ENCODE results near the gene C12orf56. TPM values are rescaled to one million over a fixed set of nuclear protein-coding genes. Genes with fewer than 3 reads are reported as not detected.
A peak's percentile ranks its signal among the peaks of the same experiment; 100 is the strongest.
"Not testable (repeated sequence)": the region's sequence is repeated elsewhere in the genome, so short reads cannot be mapped to it uniquely, and the experiment has no call there.

The C12orf56 gene
- total RNA-seq, 1 donor from 2014 or later = not detected

- no peak for DNase-seq (ENCODE audit: low read depth in 2 of 2)
Measured at GRCh38 chr12:64387197-64387816, 3.3 kb downstream of the C12orf56 start.

GRCh38 chr12:64385468-64385867, 5.1 kb downstream of the C12orf56 start:
- DNase-seq (ENCODE audit: low read depth in 2 of 2) = peak in 1 of 2 donors; percentile 36

DNA sequence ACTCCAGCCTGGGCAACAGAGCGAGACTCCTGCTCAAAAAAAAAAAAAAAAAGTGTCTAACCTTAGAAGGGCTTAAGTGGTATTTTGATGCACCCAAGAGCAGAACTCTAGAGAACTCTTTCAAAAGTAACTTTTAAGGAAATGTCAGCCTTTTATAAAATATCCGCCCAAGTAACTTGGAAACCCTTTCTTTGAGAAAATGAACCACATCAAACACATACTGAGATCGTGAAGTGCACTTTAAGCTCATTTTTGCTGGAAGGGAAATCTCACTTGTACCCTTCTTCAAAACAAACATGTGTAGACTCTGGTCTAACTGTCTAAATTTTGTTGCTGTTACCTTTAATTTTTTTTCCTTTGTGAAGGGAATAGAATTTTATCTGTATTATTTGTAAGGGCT, 5.5 kb downstream of the C12orf56 start:
- DNase-seq (ENCODE audit: low read depth in 2 of 2) = no peak

- no peak for DNase-seq (ENCODE audit: low read depth in 2 of 2)
Measured at GRCh38 chr12:64383675-64384074, 6.9 kb downstream of the C12orf56 start.

DNA sequence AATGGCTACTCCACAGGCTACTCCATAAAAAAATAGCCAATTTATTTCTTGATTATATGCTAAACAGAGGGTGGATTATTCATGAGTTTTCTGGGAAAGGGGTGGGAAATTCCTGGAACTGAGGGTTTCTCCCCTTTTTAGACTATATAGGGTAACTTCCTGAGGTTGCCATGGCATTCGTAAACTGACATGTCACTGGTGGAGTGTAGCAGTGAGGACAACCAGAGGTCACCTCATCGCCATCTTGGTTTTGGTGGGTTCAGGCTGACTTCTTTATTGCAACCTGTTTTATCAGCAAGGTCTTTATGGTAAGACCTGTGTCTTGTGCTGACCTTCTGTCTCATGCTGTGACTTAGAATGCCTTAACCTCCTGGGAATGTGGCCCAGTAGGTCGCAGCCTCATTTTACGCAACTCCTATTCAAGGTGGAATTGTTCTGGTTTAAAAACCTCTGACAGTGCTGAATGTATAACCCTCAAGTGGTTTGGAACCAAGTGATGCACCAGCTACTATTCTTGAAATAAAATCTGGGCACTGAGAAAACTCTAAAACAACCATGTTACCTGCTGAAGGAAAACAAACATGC, 27.7 kb downstream of the C12orf56 start:
- no peak for DNase-seq (ENCODE audit: low read depth in 2 of 2)

DNA sequence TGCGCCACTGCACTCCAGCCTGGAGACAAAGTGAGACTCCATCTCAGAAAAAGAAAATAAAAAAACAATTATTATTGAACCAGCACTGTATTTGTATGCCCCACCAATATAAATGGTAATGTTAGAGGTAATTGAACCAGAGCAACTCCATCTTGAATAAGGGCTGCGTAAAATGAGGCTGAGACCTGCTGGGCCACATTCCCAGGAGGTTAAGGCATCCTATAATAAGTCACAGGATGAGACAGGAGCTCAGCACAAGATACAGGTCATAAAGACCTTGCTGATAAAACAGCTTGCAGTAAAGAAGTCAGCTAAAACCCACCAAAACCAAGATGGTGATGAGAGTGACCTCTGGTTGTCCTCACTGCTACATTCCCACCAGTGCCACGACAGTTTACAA, 29.4 kb downstream of the C12orf56 start:
- DNase-seq (ENCODE audit: low read depth in 2 of 2) = not testable (repeated sequence)

GRCh38 chr12:64356209-64356608, 34.3 kb downstream of the C12orf56 start:
- not testable (repeated sequence) for DNase-seq (ENCODE audit: low read depth in 2 of 2)

DNA sequence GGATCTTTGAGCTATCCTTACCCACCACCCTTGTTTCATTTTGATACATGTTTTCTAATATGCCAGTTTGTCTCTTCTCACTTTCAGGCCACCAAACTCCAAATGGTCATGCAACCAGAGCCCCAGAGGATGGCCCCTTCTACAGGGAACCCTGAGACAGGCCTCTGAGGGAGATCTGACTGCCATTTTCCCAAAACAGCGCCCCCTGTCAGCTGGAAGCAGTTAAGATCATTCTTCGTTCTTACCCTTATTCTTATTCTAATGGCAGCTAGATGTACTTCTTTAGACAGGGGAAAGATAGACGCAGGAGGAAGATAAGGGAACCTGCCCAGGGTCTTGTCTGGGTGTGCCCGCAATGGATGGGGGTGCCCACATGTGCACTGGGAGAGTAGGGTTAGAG, 38.4 kb downstream of the C12orf56 start:
- peak in 1 of 2 donors; percentile 1 for DNase-seq (ENCODE audit: low read depth in 2 of 2)

- DNase-seq (ENCODE audit: low read depth in 2 of 2) = no peak
Measured at GRCh38 chr12:64351265-64351664, 39.3 kb downstream of the C12orf56 start.

- DNase-seq (ENCODE audit: low read depth in 2 of 2) = no peak
Measured at GRCh38 chr12:64347630-64348029, 42.9 kb downstream of the C12orf56 start.

DNA sequence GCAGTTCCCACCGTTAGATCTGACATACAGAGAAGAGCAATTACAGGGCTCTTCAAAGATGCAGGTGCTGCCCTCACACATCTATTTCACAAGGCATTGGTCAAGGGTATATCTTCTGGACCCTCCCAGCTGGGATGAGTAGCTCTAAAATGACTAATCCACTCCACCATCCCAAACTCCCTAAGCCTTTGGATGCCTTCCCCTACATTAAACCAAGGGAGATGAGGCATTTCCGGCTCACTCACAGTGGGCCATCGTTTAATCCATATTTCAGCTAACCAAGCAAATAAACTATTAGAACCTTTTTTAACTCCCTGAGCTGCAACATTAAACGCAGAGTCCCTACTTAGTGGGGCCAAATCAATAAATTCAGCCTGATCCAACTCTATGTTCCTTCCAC, 45.9 kb downstream of the C12orf56 start:
- peak in 1 of 2 donors; percentile 14 for DNase-seq (ENCODE audit: low read depth in 2 of 2)

- DNase-seq (ENCODE audit: low read depth in 2 of 2) = not testable (repeated sequence)
Measured at GRCh38 chr12:64340546-64340945, 50.0 kb downstream of the C12orf56 start.

DNA sequence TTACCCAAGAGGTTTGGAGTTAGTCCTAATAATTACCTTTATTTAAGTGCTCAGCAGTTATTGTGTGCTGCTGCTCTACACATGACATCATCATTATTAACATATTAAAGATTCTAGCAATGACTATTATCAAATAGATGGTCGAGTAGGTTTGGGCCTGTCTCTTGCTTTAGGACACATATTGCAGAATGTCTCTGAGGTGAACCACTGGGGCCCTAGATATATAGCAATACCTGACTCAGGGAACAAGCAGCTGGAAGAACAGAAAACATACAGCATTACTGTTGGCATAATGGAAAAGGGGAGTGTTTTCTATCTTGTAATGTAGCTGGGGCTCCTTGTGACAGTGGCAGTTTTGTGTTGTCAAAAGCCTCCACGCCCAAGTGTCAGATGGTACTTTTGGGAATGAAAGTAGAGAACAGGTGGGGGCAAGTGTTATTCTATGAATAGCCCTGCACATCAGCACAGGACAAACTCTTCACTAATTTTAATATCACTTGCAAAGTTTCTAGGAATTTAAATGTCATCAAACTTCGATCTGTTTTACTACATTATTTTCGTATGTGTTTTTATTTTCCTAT, 54.6 kb downstream of the C12orf56 start:
- no peak for DNase-seq (ENCODE audit: low read depth in 2 of 2)

DNA sequence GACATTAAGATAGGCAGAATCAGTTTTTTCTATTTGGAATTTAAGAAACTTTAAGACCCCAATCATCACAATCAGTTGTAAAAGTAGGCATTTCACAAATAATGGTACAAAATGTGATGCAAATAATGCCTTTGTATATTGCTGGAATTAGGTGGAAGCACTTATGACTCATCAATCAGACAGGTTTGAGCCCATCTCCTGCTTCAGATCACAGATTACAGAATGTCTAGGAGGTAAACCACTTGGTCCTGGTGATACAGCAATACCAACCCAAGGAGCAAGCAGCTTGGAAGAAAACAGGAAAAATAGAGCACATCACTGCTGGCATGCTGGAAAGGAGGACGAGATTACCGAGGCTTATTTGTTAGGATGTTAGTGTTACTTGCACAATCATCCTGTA, 57.6 kb downstream of the C12orf56 start:
- DNase-seq (ENCODE audit: low read depth in 2 of 2) = no peak

GRCh38 chr12:64332296-64332695, 58.3 kb downstream of the C12orf56 start:
- no peak for DNase-seq (ENCODE audit: low read depth in 2 of 2)

GRCh38 chr12:64329031-64329710, 61.4 kb downstream of the C12orf56 start:
- not testable (repeated sequence) for DNase-seq (ENCODE audit: low read depth in 2 of 2)

DNA sequence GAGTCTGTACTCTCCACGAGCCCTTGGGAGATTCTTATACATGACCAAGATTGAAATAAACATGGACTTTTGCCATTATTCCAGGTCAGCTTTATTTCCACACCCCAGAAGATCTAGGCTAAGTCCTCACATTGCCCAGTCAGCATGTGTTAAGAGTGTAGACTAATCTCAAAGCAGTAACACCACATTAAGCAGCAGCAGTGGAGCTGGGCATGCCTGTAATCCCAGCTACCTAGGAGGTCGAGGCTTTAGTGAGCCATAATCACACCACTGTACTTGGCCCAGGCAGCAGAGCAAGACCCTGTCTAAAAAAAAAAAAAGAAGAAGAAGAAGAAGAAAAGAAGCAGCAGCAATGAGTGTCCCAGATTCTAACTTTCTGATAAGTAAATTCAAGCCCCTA, 65.5 kb downstream of the C12orf56 start:
- DNase-seq (ENCODE audit: low read depth in 2 of 2) = no peak

DNA sequence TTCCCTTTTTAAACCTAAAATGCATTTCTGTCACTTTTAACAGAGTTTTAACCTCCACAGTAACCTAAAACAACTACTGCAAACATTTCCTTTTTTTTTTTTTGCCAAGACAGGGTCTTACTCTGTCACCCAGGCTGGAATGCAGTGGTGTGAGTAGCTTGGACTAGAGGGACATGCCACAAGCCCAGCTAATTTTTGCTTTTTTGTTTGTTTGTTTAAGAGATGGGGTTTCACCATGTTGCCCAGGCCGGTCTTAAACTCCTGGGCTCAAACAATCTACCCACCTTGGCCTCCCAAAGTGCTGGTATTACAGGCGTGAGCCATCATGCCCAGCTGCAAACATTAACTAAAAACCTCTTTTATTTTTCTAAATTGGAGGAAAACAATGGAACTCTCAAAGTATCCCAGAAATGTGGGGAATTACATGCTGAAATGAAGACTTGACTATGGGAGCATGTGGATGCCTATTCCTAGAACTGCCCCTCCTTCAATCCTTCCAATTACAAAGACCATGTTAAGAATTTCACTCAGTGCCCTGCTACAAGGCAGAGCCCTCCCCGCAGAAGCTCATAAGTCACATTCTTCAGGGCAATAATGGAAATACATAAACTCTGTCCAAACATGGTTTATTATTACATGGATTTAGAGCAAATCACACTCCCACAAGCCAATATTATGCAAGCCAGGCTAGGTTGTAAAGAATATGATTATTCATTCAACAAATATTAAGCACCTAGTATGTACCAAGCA, 66.9 kb downstream of the C12orf56 start:
- DNase-seq (ENCODE audit: low read depth in 2 of 2) = no peak

DNA sequence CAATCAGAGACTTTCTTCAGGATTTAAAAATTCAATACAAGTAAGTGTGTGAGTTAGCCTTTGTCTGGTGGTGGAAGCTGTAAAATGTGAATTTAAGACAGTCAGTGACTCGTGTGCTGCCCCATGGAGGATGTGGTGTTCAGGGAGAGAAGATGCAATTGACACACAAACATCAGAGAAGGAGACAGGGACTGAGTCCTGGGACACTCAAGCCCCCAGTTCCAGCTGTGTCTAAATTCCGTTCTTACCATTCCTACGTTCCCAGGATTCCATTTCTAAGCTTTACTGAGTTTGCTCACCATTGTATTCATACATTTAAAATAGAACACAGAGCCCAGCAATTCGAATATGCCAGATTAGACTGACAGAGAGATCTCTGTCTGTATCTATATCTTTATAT, 67.6 kb downstream of the C12orf56 start:
- DNase-seq (ENCODE audit: low read depth in 2 of 2) = no peak

DNA sequence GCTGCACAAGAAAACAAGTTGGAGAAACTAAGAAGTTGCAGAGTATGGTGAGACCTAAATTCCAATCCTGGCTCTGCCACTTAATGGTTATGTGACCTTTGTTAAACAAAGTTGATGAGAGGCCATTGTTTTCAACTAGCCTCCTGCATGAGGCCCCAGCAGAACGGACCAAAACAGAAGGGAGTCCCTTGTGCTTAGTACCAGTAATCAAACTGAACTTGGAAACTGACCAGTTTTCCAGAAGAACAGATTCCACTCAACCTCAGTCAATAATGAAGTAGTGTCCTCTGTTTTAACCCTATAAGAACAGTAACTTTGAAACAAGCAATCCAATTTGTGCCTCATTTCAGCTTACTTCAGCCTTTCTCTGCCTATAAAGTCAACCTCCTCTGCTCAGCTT, 69.9 kb downstream of the C12orf56 start:
- DNase-seq (ENCODE audit: low read depth in 2 of 2) = no peak

GRCh38 chr12:64319540-64320225, 70.9 kb downstream of the C12orf56 start:
- DNase-seq (ENCODE audit: low read depth in 2 of 2) = not testable (repeated sequence)
